Measurements from ENCODE around the gene TERF2IP.

Gene TERF2IP

DNA sequence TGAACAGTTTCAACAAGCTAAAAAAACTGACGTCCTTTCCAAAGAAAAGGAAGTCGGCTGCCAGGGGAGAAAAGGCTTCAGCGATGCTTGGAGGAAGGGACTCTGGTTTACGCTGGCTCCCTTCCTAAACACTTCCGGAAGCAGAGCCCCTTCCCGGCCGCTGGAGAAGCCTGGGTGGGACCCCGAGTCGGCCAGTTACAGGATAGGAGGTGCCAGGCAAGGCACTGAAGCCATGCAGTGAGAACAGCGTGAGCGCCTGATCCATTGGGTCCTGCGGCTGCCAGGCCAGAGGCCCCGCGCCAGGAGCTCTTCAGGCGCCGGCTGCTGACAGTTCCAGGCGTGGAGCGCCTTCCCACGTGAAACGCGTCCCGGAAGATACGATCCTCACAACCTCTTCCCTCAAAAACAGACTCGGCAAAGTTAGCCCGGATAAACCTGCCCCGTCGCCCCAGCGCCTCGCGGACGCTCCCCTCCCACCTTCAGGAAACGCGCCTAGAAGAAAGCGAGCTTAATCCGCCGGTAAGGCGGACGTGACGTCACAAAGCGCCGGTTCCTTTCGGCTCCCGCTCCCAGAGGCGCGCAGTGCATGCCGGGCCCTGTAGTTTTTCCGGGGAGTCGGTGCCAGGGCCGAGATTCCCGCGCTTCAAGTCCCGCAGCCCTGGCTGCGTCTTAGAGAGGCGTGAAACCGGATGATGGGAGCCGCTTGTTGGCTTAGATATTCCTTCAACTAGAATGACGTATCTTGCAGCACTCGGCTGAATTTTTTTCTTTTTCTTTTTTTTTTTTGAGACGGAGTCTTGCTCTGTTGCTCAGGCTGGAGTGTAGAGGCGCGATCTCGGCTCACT is 24.6 kb upstream of the TERF2IP start, which contains the start of gene ADAT1:
TSS of gene ADAT1 (minus strand) at position 521 of the 845 bp plus-strand sequence. CDS start 2,482 bp downstream, outside the sequence.
- peak within 1 kb of the TSS; percentile 79 to 82 for H3K4me3 ChIP-seq (replicated peaks in 1 of 2; ENCODE audit: low read depth in 2 of 2, low read length in 2 of 2)
- peak; percentile 98 to 99 for DNase-seq (ENCODE audit: low read depth in 2 of 2)
- TF ChIP-seq, protein P1, sequence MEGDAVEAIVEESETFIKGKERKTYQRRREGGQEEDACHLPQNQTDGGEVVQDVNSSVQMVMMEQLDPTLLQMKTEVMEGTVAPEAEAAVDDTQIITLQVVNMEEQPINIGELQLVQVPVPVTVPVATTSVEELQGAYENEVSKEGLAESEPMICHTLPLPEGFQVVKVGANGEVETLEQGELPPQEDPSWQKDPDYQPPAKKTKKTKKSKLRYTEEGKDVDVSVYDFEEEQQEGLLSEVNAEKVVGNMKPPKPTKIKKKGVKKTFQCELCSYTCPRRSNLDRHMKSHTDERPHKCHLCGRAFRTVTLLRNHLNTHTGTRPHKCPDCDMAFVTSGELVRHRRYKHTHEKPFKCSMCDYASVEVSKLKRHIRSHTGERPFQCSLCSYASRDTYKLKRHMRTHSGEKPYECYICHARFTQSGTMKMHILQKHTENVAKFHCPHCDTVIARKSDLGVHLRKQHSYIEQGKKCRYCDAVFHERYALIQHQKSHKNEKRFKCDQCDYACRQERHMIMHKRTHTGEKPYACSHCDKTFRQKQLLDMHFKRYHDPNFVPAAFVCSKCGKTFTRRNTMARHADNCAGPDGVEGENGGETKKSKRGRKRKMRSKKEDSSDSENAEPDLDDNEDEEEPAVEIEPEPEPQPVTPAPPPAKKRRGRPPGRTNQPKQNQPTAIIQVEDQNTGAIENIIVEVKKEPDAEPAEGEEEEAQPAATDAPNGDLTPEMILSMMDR (IDR thresholded peaks at IDR 0.05; ENCODE audit: low read depth, low read length), result no peak

GRCh38 chr16:75624921-75625334 is 22.6 kb upstream of the TERF2IP start:
- DNase-seq (ENCODE audit: low read depth in 2 of 2), result peak; percentile 24 to 55
- TF ChIP-seq, protein P1 (IDR thresholded peaks at IDR 0.05; ENCODE audit: low read depth, low read length), result no peak
- no peak overlapping the region for H3K4me3 ChIP-seq (replicated peaks in 1 of 2; ENCODE audit: low read depth in 2 of 2, low read length in 2 of 2)

DNA sequence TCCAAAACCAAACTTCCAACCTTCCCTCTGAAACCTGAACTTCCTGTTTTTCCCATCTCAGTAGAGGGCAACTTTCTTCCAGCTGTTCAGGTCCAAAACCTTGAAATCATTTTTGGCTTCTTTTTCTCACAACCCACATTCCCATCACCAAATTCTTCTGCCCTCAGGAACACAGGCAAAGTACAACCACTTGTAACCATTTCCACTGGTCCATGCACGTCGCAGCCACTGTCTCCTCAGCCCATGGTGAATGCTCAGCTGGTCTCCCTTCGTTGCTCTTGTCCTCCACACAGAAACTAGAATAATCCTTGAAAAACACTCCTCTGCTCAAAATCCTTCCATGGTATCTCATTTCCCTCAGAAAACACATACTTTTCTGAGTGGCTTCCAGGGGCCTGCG is 20.8 kb upstream of the TERF2IP start:
- no peak for DNase-seq (ENCODE audit: low read depth in 2 of 2)
- TF ChIP-seq, protein P1 (IDR thresholded peaks at IDR 0.05; ENCODE audit: low read depth, low read length), result no peak
- H3K4me3 ChIP-seq (replicated peaks in 1 of 2; ENCODE audit: low read depth in 2 of 2, low read length in 2 of 2), result no peak overlapping the region

DNA sequence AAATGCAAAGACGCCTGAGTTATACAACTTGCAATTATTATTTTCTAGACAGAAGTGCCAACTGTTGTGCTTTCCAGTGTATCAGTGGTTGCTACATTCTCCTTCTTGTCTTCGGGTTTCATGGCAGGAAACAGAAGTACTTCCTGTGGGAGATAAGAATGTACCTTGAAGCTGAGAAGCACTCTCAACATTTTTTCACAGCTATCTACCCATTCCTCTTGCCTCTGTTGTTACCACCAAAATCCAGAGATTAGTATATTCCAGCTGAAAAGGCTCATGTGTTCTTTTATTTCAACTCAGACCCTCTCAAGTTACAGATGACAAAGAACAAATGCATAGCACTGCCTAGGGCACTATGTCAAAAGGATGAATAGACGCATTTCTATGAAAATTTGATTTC is 19.7 kb upstream of the TERF2IP start:
- H3K4me3 ChIP-seq (replicated peaks in 1 of 2; ENCODE audit: low read depth in 2 of 2, low read length in 2 of 2), result no peak overlapping the region
- peak in 1 of 2 donors; percentile 80 for DNase-seq (ENCODE audit: low read depth in 2 of 2)
- TF ChIP-seq, protein P1 (IDR thresholded peaks at IDR 0.05; ENCODE audit: low read depth, low read length), result no peak

GRCh38 chr16:75628351-75628750 is 19.2 kb upstream of the TERF2IP start:
- DNase-seq (ENCODE audit: low read depth in 2 of 2), result no peak
- TF ChIP-seq, protein P1 (IDR thresholded peaks at IDR 0.05; ENCODE audit: low read depth, low read length), result no peak
- no peak overlapping the region for H3K4me3 ChIP-seq (replicated peaks in 1 of 2; ENCODE audit: low read depth in 2 of 2, low read length in 2 of 2)

- TF ChIP-seq, protein P1 (IDR thresholded peaks at IDR 0.05; ENCODE audit: low read depth, low read length), result no peak
- H3K4me3 ChIP-seq (replicated peaks in 1 of 2; ENCODE audit: low read depth in 2 of 2, low read length in 2 of 2), result no peak overlapping the region
- no peak for DNase-seq (ENCODE audit: low read depth in 2 of 2)
Measured at GRCh38 chr16:75629132-75629531, 18.4 kb upstream of the TERF2IP start.

Data from cardiac fibroblast (primary cell).